Activated effector memory CD4-positive, alpha-beta T cell treated with anti-CD3 and anti-CD28 coated beads, Interleukin-2, amount 50 U/mL, for 16 hours (primary cell): ENCODE data around the gene CUBN.

Source experiments
- DNase-seq: peaks from one replicate; pipeline ENCODE4 v3.0.0-alpha.2; 2020

CUBN gene

DNA sequence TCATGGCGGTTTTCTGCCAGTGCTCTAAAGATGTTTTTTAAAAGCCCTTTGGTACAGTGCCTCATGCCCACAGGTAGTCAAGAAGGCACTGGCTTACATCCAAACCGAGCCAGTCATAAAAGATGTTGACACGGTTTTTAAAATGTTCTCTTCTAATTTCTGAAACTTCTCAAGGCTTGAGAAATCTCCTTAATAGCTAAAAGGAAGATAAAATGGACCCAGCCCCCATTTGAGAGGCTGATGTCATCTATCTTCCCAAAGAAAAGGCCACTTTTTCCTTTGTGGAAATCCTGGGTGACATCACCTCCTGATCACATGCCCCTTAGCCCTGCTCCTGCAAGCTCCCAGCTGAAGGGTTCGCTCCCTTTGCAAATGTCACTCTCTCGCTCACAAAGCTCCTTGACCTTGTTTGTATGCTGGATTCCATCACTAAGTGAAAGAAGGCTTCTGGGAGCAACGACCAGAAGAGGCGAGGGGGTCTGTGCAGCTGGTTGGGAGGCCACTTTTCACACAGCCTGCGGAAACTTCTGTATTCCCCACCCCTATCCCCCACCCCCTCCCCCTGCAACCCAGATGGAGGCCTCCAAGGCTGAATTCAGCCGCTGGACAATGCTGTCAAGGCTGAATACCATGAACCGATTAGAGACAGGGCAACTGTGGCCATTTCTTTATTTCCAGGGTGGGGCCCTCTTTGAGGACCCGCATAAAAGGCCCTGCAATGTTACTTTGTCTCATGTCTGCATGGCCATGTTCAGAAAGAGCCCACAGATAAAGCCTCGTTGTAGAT, 122.8 kb downstream of the CUBN start:
- no peak for DNase-seq

DNA sequence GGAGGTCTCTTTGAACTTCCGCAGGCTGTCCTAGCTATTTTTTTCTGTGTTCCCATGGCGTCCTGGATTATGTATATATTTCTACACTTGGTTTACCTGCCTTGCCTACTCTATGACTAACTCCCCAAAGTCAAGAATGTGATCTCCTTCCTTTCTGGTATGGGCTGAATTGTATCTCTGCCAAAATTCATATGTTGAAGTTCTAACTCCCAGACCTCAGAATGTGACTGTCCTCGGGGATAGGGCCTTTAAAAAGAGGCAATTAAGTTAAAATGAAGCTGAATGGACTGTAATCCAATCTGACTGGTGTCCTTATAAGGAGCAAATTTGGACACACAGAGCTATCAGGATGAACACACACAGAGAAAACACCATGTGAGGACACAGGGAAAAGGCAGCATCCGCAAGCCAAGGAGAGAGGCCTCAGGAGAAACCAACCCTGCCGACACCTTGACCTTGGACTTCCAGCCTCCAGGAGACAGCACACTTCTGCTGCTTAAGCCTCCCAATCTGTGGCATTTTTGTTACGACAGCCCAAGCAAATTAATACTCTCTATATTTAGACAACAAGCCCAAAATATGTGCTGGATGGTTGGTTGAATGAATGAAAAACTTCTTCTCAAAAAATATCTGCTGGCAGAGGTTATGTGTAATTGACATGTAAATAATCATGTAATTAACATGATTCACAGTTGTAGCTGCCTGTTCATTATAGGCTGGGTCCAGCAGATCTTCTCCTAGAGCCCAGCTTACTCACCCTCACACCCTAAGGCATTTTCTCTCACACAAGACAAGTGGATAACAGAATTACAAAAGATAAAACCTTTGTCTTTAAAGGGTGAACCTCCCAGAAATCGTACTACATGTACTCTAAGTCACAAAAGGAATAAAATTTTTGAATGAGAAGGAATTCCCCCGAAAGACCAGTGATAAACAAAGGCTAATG, 123.7 kb downstream of the CUBN start:
- DNase-seq: no peak

DNA sequence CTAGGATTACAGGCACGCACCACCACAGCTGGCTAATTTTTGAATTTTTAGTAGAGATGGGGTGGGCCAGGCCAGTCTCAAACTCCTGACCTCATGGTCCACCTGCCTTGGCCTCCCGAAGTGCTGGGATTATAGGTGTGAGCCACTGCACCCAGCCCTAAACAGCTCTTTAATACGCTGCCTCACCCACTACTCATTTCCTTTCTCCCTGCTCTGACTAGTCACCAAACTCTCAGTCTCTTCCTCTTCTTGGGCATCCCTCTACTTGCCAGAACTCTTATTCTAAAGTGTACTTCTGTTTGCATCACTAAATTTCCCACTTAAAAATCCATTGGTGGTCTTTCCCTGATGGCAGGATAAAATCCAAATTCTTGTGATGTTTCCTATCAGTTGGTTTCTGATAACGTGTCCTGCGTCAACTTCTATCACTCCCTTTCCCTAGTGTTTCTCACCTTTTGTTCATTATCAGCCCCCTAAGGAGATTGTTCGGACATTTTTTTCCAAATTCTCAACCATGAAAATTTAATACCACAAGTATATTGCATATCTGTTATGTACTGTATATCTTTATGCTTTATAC, 124.7 kb downstream of the CUBN start:
- no peak for DNase-seq

DNA sequence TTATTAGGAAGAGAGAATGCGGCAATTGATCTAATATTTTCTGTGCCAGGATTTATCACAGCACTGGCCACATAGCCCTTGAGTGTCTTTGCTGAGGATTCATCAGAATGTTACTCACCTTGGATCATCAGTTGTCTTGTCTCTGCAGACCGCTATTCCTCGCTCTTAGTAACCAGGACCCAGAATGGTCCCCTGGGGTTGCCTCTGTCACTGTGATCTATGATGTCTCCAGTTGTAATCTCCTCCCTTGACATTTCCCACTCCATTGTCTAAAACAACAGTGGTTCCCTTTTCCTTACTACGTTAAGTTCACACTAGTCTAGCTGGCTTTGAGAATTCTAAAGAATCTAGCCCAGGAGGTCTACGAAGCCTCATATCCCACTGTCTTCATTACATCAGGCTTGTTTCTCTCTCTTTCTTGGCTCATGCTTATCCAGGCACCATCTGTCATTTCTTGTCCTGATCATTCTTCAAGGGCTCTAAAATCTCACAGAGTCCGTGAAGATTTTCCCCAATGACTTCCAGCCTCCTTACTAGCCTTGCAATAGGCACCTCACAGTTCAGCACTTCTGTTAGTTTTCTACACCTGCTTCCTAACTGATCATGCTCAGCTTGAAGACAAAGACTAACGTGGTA, 125.8 kb downstream of the CUBN start:
- DNase-seq: no peak

DNA sequence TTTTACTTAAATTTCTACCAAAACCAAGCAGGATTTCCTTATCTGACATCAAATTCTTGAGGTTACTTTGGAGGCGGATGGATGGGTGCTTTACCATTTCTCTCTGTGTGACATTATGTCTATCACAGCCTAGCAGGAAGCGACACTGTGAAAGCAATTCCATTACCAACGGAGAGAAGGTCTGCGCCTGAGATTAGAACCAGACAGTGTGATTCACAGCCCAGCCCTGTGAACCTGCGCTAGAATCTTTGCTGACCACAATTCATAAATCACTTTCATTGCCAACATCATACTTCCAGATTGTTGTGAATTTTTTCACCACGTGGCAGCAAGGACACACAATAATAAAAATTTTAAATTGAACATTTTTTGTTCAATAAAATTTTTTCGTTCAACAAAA, 126.5 kb downstream of the CUBN start:
- peak; percentile 84 for DNase-seq

DNA sequence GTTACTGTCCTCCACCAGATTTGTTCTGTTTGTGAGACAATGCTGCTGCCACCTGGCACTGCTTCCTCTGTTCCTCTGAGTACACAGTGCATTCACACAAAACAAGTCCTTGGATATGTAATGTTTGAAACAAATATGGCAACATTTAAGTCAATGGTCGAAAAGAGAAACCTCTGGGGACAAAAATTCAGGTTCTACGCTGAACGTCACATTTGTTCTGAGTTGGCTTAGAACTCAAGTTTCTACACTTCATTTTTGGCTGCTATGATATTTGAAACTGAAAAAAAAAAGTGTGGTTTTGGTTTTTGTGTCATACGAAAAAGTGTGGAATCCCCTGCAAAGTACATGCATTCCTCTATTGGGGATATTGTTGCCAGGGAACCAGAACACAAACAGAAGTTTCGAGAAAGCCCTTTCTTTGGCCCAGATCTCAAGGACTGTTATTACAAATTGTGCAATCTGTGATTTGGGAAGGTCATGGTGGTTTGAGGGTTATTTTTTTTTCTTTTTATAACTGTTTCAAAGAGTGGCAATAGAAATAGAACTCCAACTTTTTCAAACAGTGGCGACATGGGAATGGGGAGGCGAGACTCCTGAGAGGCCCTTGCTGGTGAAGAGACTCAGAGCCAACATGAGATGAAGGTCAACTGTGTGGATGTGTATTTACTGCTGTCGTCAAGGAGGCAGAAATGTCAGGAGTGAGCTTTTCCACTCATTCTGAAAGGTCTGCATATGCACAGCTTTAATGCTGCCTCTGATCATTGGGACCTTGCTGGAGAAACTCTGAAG, 127.5 kb downstream of the CUBN start:
- no peak for DNase-seq

DNA sequence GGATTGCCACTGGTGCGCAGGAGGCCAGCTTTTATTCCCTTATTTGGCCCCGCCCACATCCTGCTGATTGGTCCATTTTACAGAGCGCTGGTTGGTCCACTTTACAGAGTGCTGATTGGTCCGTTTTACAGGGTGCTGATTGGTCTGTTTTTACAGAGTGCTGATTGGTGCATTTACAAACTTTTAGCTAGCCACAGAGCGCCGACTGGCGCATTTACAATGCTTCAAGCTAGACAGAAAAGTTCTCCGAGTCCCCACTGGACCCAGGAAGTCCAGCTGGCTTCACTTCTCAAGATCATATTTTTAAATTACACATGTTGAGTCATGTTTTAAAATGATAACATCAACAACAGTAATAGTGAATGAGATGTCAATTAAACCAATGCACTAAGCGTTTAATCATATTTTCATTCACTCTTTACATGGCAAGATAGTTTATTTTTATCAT, 128.3 kb downstream of the CUBN start:
- no peak for DNase-seq

DNA sequence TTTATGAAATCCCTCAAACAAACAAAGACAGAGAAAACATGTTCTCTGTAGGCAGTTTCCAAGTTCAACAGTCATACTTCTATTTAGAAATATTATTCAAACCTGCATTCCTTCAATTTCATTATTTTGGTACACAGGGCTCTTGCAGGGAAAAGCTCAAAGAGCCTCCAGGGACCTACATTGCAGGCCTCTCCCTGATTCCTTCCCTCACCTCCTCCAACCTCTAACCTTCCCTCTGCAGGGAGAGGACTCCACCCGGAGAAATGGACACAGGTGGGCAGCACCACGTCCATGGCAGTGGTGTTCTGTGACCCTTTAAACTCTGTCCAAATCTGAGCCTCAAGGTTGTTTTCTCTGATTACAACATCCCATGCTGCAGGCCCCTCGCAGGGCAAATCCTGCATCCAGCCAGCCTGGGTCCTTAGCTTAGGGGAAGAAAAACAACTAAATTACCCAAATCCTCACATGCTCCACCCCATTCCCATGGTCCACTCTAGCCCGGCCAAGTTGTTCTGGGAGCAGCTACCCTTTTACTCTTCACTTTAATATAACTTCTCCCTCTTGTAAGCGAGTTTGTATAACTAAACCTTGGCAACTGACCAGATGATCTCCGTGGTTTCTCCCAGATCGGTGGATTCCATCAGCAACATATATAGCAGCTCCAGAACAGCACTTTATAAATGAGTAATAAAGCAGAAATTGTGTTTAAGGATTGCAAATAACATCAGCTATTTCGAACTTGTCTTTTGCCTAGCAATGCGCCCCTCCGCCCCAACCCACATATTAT, 129.8 kb downstream of the CUBN start:
- DNase-seq: no peak

DNA sequence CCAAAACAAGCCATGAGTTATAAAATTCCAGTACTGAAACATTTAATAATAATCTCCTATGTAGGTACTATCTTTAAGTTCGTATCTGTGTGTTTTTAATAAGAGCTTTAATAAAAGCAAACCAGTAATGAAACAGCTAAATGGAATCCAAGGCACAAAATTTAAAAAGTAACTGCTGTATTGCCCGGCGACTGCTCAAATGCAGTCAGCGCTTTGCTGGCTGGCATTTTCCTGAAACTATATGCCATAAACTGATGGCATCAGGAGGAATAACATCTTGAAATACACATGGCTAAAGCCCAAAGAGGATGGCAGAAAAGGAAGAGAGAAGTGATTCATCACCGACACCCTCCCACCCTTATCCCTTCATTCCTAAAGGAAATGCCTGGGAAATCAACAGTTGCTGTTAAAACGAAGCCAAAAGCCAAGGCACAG, 133.1 kb downstream of the CUBN start:
- no peak for DNase-seq

DNA sequence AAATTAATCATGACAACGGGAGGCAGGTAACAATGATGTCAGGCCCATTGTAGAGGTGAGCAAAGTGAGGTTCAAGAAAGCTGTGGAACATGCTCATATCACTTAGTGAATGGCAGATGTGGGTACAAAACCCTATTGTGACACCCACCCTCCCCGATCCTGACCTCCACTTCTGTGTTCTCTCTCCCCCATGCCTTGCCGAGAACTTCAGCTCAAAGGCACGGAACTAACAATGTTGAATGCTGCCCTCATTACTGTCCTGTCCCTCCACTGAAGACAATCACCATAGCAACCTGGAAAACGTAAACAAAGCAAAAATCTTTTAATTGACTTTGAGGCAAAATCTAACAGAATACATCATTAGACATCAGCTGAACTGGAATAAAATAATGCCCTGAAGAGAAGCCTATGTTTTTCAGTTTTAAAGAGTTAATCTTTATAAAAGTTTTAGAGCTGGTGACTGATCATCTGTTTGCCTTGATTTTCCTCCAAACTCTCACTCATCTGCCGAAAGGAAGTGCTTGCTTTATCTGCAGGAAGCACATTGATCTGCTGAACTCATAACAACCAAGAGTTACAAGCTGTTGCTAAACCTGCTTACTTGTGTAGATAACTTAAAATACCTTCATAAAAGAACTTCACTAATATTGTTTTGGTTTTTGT, 133.6 kb downstream of the CUBN start:
- DNase-seq: no peak

DNA sequence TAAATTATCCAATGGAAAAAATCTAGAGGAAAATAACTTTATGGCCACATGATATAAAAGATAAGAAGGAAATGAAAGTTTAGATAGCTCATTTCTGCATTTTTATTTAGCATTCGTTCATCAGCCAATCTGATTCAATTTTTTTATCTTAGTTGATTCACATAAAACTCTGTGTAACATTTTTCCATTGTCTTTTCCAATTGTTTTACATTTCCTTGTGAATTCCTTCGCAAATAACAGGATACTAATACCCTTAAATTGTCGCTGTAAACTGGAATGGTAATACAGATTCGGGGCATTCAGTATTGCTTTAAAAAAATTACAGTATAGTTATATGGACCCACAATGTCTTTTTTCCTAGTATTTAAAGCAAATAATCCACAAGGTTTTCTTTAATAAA, 136.4 kb downstream of the CUBN start:
- no peak for DNase-seq

DNA sequence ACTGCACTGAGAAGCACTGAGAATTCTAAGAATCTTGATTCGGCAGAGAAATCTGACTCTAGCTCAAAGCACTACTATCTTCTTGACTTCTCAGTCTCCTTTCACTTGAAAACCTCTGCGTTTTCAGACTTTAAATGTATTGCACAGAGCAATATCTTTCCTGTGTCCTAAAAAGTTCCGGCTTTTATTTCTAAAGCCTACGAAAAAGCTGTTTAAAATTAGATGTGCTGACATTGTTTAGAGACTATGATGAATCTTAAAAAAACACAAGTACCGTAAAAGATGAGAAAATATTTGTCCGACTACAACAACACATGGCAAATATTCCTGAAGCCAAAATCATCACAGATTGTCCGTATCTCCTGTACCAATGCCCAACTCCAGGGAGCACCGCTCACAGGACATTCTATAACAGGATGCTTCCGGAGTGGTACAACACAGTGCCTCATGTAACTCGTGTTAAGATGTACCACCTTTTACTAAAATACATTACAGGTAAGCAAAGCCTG, 136.9 kb downstream of the CUBN start:
- DNase-seq: no peak

DNA sequence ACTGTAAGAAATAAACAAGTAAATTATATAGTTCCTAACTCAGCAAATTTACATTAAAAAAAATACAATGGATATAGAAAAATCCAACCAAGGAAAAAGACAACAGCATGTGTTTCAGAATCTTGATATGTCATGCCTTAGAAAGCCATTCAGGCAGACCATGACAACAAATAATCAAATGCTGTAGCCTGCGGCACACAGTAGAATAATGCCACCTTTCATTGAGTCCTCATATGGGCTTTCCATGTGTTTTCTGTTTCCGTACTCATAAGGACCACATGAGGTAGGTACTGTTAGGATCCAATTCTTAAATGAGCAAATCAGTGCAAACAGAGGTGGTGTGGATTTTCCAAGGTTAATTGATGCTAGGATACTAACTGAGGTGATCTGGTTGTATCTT, 138.6 kb downstream of the CUBN start:
- no peak for DNase-seq

DNA sequence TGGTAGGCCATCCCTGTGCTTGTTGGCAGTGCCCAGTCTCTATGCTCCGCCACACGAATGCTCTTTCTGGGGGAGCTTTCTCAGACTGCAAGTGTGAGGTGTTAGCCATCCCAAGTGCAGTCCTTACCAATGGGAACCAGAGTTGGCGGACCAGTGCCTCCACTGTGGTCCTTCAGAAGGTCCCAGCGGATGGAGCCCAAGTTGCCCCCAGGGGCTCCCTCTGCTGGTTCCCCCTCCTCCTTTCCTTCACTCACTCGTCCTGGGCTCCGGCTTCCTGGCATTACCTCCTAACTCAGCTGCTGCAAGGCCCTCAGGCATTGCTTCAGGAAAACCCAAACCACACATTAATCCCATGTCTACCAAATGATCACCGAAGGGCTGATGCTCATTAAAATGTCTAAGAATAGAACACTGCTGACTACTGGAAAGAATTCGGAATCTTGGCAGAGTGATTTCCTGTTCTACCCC, 139.8 kb downstream of the CUBN start:
- DNase-seq: no peak

DNA sequence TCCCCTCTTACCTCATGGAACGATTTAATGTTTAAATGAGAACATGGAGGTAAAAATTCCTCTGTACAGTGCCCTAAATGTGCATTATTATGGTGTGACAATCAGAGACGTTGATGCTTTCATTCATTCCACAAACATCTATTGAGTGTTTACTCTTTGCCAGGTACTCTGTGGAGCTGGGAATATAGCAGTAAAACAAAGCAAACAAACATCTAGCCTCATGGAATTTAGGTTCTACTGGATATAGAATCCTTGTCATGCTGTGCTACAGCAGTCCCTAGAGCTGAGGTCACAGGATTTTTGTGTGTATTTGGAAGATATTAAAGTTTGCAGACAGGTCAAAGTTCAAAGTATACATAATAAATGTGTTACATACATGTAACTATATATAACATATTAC, 140.7 kb downstream of the CUBN start:
- DNase-seq: no peak

DNA sequence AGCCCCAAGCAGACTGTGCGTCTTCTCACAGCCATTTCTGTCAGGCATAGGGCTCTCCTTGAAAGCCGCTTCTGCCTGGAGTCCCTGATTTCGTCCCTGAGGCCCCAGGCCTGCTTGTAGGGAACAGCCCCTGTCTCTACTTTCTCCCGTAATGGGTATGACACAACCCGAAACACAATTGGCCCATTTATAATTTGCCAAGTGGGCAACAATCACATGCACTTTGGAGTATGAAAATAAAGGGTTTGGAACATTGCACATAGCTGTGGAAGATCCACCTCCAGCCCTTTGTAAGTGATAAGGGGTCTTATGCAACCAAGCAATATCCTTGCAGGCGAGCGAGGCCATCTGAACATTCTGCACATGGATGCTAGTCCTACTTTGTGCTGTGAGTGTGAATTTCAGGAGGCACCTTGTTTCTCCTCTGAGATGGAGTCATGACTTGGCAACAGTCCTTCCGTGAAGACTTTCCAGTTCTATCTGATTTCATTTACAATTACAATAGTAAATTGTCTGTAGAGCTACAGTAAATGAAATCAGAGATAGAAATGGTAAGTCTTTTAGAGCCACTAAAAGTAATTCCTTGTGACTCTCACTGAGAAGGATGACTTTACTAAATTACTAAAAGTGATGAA, 141.5 kb downstream of the CUBN start:
- no peak for DNase-seq

DNA sequence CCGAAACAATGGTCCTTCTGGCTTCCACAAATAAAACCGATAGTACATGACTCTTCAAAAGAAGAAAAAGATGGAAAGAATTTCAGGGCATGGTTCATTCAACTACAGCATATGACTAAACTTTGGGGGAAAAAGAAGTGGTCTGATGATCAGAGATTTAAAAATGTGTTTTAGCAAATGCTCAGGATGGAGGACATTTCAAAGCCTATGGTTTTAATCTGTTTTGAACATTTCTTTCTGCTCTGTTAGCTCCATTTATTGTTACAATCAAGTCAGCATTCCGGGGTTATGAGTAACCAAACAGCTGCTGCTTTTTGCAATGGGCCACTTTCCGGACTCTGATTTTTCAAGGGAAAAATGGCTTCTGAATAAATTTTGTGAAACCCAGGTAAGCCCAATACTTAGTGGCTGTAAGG, 142.4 kb downstream of the CUBN start:
- DNase-seq: no peak

DNA sequence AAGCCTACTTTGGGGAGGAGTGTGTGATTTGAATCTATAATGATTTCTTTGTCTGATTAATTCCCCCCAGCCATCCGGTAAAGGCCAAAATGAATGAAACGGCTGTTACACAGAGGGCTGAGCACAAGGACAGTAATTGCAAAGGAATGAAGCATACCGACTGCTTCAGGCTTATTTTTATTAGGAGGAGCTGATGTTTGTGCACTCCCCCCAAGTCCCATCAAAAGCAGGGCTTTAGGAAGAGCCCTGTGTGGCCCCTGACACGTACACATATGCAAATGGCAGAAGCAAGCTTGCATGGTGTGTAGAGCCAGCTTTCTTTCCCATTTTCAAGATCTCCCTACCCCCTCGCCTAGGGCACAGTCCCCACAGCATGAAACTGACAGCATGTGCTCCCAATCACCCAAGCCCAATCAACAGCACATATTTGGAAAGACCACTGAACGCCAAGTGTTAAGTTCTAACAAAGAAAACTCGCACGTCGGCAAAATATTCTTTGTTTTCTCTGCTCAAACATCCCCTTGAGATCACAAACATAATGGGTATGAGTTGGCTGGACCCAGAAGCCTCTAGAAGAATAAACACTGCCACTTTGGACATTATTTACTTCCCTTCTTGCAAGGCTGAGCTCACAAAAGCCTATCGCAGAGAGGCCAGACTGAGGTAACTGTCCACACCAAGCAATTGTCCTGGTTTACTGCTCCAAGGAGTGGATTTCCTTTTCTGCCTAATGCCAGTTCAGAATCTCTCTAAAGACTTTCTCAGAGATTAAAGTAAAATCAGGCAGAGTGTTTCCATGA, 143.0 kb downstream of the CUBN start:
- DNase-seq: no peak

DNA sequence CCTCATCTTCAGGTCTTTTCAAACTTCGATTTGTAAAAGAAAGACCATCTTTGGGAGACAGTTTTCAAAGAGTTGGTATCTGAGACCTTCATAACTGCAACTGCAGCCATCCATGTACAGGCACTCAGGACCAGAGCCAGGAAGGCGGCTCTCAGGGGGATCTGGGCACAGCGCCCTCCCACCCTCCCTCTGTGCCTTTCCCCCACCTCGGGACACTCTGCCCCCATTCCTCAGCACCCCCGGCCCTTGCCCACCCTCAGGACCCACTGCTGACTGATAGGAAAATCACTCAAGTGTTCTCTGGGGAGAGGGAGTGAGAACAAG, 143.6 kb downstream of the CUBN start:
- DNase-seq: no peak
